Stimulated activated CD4-positive, alpha-beta T cell treated with anti-CD3 and anti-CD28 coated beads, Interleukin-15, amount 100 ng/mL, for 1 hour (primary cell): ENCODE data around the gene ARL6.
"Not testable (repeated sequence)": the region's sequence is repeated elsewhere in the genome, so short reads cannot be mapped to it uniquely, and the experiment has no call there.

ENCODE experiments used
- DNase-seq, 2 donors: peaks; one replicate each; pipeline ENCODE4 v3.0.0-alpha.2; 2020; ENCODE audit warnings: low read depth in 1 of 2, low spot score in 1 of 2

The ARL6 gene

DNA sequence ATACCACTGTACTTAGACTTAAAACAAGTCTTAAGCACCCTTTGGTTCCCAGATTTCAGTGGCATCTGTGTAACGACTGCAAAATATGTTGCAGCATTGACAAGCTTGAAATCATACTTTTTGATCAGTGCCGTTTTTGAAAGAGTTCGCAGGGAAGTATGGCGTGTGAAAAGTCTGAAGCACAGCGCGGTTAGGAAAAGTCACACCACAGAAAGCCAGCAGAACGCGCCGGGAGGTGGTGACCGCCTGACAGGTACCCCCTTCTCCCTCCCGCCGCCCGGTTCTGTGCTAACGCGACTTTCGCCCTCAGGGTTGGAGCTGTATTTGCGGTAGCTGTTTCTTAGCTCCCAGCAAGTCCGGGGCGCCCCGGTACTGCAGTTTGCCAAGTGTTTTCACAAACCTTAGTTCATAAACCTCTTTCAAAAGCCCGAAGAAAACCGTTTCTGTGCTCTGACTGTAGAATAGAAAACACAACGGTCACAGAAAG, 56.8 kb downstream of the ARL6 start:
- peak; percentile 13 to 21 for DNase-seq

DNA sequence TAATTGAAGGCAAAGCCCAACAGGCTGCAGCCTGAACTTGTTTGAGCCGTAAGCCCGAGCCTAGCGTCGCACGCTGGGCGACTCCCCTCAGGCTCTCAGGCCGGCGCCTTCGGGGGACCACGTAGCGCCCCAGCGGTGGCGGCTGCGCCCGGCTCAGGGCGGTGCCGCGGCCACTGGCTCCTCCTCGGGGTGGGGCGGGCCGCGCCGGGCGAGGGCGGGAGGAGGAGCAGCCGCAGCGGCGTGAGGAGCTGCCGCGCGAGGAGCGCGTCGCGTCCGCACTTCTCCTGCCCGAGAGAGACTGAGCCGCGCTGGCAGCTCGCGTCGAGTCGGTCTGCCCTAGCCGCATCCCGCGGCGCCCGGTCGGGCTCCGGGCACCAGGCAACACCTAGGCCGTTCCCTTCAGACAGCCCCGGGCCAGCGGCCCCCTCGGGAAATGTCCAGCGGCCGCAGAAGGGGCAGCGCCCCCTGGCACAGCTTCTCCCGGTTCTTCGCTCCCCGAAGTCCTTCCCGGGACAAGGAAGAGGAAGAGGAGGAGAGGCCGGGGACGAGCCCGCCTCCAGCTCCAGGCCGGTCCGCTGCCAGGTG, 57.3 kb downstream of the ARL6 start, which contains the start of gene CRYBG3:
Gene CRYBG3, plus strand, starts transcription at position 238 of the 585 bp plus-strand sequence. Its CDS starts 196 bp downstream, at position 434.
- DNase-seq = peak; percentile 62 to 76

DNA sequence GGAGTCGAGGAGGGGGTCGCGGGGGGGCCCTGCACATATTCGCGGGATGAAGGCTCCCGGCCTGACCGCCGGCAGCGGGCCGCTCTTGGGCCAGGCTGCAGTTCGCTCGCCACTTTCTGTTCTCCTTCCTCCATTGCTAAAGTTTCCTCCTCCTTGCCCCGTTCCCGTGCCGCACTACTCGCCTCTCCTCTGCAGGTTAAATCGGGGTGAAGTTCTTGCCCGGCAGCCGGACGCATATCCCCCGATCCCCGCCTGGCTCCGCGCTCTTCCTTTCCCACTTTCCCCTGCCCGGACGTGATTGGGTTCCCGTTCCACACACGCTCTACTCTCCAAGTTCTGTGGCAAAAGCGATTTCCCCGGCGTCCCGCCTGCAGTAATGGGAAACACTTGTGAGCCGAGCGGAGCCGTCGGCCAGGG, 57.8 kb downstream of the ARL6 start:
- peak; percentile 1 to 2 for DNase-seq

DNA sequence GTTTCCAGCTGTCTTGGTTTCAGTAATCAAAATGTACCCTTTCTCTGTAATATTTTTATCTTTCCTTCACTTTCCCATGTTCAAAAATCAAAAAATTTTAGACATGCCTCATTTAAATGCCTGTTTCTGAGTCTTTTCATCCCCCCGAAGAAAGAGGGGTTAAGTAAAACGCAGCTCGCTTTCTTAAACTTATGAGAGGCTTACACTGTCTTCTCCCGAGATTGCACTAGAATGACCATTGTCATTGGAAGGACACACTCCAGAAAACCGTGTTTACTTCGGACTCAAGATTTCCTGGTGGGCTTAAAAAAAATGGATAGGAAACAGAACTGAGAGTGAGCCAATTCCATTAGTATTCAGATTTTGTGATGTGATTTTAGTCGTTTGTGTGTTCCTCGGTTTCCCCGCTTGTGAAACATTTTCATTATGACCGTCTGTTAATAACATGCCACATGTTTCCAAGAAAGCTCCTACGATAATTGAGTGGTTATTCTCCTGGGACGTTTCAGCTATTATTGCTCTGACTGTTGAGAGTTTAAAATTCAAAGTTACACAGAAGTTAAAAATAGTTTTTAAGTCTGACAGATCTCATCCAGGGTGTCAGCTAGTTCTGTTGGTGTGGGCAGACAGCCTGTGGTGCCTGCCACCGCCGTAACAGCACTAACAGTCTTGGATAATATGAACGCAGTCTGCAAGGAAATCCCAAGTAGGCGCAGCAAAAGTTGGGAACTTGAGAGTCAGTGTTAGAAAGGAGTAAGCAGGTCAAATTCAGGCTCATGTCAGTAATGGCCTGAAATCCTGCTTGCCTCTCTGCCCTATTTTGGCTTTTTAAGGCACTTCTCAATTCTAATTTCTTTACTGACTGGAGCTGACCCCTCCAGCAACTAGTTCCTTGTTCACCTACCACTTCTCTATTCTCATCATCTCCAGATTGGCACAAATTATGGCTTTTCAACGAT, 58.8 kb downstream of the ARL6 start:
- DNase-seq = no peak

DNA sequence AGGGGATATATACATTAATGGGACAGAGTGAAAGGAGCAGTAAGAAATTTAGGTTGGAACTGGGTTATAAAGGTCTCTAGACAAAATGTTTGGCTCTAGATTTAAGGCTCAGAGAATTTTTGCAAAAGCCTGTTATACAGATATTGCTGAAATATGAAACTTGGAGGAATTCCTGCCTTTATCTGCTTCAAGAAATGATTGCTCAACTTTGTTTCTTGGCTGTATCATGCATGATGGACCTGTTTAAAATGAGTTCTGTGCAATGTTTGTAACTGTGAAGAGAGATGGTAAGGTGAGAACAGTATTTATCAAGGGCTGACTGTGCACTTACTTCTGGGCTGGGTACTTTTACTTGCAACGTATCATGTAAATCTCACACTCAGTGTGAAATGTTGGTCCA, 60.5 kb downstream of the ARL6 start:
- DNase-seq = no peak

DNA sequence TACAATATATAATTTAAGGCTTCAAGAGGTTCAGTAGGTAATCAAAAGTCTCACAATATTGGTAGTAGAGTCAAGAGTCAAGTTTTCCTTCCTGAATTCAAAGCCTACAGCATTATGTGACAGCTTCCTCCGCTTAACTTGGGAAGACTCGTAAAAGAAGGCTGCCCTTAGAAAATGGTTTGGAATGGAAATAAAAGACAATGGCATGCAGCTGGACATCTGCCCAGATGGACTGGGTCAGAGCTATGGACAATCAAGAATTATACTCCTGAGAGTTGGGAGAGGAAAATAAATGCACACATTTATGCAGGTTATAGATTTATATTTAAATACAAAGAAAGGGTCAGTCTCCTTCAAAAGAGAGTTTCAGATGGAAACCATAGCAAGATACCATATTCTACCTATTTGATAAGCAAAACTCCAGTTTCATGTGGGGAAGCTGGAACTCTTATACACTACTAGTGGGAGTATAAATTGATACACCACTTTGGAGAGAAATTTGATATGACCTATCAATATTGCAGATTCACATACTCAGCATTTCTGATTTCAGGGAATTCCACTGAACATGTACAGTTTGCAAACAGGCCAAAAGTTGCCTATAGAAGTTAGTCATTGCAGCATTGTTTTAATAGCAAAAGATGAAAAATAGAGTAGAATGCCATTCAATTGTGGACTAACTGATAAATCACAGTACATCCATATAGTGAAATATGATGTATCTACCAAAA, 63.3 kb downstream of the ARL6 start:
- no peak for DNase-seq

DNA sequence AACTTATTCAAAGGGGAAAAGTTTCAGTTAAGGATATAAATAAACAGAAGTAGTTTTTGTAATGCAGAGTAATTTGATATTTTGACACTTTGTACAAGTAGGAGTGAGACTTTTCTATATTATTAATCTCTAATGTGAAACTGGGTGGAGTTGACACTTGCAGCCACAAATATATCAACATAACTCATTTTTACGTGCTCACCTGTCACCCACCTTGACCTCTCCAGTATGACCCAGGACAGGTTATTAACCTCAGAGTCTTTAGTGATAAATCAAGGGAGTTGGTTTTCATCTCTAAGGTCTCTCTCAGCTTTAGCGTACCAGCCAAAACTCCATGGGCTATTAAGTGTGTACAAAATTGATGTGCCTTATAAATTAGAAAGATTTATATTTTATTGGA, 64.6 kb downstream of the ARL6 start:
- DNase-seq = no peak

DNA sequence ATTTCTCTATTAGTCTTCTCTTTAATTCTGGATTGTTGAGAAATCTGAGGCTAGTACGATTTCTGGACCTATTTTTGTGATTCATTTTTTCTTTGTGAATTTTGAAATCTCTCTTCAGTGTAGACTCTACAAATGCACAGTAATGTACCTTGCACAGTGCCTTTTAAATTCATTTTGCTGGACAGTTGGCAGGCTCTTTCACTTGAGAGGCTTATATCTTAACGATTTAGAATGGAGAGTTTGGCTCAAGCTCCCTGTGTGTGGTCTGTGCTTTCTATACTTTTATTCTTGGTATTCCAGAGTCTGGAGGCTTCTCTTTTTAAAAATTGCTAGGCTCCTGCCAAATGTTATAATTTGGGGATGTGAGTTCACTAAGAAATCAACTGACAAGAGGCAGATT, 66.1 kb downstream of the ARL6 start:
- DNase-seq = no peak

DNA sequence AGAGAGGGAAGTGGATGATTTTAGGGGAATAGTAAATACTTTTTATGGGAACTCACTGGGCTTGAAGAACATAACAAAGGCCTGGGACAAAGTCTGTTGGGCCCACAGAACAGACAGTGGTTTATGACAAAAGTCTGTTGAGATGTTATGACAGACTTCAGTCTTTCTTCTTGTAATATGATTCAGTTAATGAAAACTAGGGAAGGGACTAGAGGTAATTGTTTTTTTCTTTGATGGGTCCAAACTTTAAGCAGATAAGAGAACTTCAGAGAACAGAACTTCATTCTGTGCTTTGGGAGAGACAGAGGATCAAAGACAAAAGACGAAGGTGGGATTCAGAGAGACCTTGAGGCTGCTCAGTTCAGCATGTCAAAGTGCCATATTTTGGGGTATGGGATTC, 66.6 kb downstream of the ARL6 start:
- no peak for DNase-seq

DNA sequence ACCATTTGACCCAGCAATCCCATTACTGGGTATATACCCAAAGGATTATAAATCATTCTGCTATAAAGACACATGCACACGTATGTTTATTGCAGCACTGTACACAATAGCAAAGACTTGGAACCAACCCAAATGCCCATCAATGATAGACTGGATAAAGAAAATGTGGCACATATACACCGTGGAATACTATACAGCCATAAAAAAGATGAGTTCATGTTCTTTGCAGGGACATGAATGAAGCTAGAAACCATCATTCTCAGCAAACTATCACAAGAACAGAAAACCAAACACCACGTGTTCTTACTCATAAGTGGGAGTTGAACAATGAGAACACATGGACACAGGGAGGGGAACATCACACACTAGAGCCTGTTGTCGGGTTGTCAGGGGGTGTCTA, 68.6 kb downstream of the ARL6 start:
- not testable (repeated sequence) for DNase-seq

DNA sequence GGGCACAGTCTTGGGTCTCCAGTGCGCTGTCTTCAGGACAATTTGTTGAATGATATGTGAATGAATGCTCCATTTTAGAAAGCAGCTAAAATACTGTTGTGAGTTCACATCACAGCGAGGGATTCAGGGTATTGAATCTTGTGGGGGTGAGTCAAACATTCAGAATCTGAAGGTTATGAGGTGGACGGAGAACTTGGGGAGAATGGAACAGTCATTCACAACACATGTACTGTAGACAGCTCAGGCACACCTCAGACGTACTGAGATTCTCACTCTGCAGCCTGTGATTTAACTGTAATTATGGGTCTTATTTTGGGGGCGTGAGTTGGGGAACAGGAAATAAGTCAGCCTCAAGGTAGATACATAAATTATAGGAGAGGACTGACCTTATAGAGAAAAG, 71.2 kb downstream of the ARL6 start:
- no peak for DNase-seq

DNA sequence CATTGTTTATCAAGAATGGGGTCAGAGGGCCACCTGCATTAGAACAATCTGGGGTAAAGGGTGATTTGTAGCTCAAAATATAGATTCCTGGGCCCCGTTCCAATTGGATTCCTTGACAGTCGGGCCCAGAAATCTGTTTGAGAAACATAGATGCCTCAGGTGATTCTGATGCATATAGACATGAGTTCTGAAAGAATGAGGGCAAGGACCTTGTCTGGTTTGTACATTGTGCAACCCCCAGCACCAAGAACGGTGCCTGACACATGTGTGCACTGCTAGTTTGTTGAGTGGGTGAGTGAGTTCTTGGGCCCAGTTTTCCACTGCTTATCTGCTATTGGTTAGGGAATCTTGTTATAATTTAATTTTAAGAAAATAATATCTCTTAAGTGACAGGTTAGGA, 73.8 kb downstream of the ARL6 start:
- no peak for DNase-seq

DNA sequence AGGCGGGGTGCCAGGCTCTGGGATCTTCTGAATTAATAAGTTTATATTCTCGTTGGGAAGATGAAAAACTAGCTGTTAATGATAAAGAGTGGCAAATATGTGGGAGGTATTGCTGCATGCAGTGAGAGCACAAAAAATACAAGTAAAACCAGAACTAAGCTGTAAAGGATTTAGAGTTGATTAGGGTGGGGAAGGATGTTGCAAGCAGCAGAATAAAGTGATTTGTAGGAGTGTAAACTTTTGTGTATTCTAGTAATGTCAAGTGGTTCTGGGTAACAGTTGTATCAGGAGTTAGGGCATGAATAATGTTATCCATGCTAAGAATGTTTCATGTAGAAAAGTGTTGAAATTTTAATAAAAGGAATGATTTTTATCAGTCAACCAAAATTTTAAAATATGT, 75.4 kb downstream of the ARL6 start:
- DNase-seq = no peak

DNA sequence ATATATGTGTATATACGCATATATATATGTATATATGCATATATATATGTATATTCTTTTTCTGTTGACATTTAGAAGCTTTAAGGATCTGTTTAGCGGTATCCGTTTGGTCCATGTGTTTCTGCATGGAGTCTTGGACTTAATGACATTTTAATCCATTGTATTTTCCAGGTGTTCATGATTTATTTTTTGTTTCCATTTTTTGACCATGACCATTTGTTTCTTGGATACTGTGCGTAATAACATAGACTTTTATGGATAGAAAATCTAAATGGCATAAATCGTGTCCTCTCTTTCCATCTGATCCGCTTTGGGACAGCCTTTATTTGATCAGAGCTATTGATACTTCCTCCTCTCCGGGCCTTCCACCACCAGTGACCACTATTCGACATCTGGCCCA, 76.7 kb downstream of the ARL6 start:
- no peak for DNase-seq

DNA sequence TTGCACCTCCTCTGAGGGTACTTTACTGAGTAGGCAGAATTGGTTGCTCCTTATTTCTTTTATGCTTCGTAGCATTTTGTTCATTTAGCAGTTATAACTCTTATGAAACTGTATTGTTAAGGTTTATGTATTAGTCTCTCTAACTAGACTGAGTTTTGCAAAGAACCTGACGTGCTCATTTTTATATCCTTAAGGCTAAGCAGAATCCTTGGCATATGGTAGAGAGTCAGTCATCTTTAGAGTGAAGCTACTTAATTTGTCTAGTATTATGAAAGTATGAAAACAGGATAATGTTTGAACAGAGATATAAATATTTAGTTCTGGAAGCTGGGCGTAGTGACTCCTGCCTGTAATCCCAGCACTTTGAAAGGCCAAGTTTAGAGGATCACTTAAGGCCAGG, 77.4 kb downstream of the ARL6 start:
- no peak for DNase-seq

DNA sequence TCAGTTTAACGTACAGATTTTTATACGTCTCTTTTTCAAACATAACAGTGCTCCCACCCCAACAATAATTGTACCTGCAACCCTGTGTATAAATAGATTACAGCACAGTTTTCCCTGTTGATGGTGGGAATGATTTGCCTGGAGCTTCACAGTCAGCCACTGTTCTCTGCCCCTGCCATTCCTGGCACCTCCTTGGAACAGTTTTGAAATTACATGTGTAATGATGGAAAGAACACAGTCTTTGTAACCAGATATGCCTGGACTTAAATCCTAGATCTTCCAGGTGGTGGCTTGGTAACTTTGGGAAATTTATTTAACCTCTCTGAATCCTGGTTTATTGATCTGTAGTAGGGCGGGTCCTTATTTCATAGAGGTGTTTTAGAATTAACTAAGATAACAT, 84.2 kb downstream of the ARL6 start:
- no peak for DNase-seq
